GM21619 (cell line): Measurements from ENCODE around the gene MAPK6.
A peak's percentile ranks its signal among the peaks of the same experiment; 100 is the strongest.
"Not testable (repeated sequence)": the region's sequence is repeated elsewhere in the genome, so short reads cannot be mapped to it uniquely, and the experiment has no call there.

Experiments used
- ATAC-seq: cut with Tn5 transposase; IDR thresholded peaks from one replicate; pipeline ENCODE4 v1.9.1; 2021; ENCODE audit not compliant: unreplicated experiment

MAPK6 gene

DNA sequence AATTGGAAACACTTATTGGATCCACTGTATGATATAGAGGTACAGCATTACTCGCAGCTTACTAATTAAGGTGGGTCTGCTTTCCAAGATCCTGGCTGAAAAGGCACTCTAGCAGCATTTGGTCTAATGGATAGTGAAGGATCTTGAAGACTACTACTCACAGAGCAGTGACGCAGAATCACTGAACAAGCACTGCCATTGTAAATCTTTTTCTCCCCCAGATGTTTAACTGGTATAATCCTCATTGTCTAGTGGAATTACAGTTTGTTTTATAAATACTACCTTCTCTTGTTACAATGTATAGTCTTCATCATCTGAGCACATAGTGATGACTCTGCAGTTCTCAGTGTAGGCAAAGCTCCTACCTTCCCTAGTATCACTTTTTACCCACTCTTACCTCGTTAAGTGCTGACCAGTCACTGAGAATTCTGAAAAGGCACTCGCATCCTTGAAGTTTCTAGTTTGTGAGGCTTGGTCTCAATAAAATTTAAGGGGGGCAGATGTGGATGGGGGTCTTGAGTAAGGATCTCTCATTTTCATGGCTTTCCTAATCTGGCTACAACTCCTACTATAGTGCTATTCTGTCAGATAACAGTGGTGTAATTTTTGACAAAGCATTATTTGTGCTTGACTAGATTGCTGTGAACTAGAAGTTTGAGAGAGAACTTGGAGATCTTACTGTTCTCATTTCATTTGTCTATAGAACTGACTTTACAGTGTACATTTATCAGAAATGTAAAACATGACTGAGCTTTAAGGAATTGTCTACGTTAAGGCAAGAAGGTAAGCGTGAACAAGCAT, 23.2 kb downstream of the MAPK6 start:
- no peak for ATAC-seq

DNA sequence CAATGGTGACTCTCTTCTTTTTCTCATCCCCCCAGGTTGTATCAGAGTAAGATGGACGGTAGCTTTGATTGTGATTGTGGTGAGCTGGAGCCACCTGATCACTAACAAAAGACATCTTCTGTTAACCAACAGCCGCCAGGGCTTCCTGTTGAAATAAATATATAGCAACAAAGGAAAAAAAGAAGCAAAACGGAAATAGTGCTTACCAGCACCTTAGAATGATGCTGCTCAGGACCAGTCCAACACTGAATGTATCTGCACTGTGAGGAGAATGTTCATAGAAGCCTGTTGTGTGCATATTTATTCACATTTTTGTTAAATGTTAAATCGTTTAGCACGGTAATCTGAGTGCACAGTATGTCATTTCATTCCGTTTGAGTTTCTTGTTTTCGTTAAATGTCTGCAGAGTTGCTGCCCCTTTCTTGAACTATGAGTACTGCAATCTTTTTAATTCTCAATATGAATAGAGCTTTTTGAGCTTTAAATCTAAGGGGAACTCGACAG, 26.8 kb downstream of the MAPK6 start:
- ATAC-seq, result not testable (repeated sequence)

GRCh38 chr15:52046552-52046951, 27.5 kb downstream of the MAPK6 start:
- not testable (repeated sequence) for ATAC-seq

- no peak for ATAC-seq
Observed at GRCh38 chr15:52050416-52050815, 31.4 kb downstream of the MAPK6 start.

DNA sequence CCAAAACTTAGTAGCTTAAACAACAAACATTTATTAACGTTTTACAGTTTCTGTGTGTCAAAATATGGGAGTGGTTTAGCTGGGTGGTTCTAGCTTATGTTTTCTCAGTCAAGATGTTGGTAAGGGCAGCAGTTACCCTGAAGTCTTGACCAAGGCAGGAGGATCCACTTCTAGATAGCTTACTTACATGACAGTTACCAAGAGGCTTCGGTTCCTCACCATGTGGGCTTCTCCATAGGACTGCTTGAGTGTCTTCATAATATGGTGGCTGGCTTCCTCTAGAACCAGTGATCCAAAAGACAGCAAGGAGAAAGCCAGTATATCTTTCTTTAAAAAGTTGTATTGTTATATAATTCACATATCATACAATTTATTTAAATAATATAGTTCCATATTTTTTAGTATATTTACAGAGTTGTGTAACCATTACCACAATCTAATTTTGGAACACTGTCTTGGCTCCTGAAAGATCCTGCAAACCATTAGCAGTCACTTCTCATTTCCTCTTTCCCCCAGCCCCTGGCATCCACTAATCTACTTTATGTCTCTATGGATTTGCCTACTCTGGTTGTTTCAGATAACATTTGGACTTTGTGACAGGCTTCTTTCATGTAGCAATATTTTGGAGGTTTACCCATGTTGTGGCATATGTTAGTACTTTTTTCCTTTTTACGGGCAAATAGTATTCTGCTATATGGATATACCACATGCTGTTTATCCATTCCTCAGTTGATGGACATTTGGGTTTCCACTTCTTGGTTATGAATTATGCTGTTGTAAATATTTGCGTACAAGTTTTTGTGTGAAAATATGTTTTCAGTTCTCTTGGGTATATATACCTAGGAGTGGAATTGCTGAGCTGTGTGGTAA, 33.3 kb downstream of the MAPK6 start:
- no peak for ATAC-seq

- ATAC-seq, result no peak
Observed at GRCh38 chr15:52054381-52054780, 35.4 kb downstream of the MAPK6 start.

DNA sequence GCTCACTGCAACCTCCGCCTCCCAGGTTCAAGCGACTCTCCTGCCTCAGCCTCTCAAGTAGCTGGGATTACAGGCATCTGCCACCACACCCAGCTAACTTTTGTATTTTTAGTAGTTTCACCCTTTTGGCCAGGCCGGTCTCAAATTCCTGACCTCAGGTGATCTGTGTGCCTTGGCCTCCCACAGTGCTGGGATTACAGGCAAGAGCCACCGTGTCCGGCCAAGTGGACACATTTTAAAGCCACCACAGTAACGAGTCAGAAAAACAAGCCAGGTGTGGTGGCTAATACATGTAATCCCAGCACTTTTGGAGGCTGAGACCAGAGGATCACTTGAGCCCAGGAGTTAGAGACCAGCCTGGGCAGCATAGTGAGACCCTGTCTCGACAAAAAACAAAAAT, 35.8 kb downstream of the MAPK6 start:
- ATAC-seq, result not testable (repeated sequence)

- ATAC-seq, result no peak
Observed at GRCh38 chr15:52056001-52056400, 37.0 kb downstream of the MAPK6 start.

DNA sequence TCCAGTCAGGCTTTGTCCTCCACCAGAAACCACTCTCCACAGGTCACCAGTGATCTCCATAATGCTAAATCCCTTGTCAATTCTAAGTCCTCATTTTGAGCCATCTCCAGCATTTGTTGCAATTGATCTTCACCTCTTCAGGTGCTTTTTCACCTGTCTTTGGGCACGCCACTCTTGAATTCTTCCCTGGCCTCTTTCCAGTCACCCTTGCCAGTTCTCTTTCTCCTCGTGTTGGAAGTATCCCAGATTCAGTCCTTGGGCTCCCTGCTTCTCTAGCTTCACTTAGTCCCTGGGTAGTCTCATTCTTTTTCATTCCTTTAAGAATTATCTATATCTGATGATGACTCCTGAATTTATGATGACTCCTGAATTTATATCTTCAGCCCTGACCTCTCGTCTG, 37.5 kb downstream of the MAPK6 start:
- no peak for ATAC-seq

- no peak for ATAC-seq
Observed at GRCh38 chr15:52057996-52058395, 39.0 kb downstream of the MAPK6 start.

GRCh38 chr15:52060501-52060900, 41.5 kb downstream of the MAPK6 start:
- ATAC-seq, result no peak

DNA sequence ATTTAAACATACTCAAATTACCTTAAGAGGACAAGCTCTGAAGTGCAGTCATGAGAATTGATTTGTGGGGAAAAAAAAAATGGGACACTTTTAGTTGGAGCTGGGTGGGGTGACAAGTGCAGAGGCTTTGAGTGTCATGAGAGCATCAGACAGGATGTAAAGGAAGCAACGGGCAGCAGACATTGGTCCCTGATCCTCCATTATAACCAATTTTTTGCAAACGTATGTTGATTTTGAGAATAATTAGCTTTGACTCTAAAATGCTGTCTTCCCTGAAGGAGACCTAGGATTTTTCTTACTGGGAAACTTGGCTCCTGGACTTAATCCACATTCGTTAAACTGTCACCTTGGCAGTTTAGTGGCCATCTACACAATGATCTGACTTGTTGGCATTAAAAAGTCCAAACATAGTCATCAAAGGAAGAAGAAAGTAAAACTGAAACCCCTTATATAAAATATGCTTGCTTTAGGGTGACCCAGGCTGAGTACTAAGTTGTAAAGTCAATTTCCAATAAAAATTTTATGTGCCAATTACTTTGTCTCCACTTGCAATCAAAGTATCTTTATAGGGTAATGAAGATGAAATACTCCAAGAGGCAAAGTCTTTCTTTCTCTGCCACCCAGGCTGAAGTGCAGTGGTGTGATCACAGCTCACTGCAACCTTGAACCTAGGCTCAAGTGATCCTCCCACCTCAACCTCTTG, 48.0 kb downstream of the MAPK6 start:
- no peak for ATAC-seq

DNA sequence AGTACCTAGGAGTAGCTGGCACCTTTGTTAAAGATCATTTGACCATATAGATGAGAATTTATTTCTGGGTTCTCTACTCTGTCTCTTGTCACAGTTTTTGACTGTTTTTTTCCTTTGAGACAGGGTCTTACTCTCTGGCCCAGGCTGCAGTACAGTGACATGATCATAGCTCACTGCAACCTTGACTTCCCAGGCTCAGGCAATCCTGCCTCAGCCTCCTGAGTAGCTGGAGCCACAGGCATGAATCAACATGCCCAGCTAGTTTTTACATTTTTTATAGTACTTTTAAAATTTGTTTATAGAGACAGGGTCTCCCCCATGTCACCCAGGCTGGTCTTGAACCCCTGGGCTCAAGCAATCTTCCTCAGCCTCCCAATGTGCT, 48.5 kb downstream of the MAPK6 start:
- ATAC-seq, result no peak

- ATAC-seq, result no peak
Observed at GRCh38 chr15:52068004-52068615, 49.1 kb downstream of the MAPK6 start.

- ATAC-seq, result no peak
Observed at GRCh38 chr15:52069559-52069958, 50.5 kb downstream of the MAPK6 start.

DNA sequence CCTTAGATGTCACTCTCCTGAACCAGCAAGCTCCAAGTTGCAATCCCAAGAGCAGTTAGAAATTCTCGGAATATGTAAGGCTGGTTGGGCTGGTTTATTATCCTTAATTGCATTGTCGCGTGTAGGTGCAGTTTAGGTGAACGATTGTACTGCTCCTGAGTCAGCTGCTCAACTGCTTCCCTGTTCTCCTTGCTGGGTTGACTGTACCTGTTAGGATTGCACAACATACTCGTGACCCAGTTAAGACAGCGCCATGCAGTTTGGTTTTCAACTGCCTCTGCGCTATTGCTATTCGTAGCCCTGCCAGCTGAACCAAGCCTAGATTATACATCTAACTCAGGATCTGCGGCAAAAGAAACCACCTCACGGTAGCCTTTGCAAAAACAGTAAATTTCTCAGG, 52.6 kb downstream of the MAPK6 start:
- no peak for ATAC-seq

GRCh38 chr15:52076889-52077781, 58.1 kb downstream of the MAPK6 start:
- ATAC-seq, result peak; percentile 46

DNA sequence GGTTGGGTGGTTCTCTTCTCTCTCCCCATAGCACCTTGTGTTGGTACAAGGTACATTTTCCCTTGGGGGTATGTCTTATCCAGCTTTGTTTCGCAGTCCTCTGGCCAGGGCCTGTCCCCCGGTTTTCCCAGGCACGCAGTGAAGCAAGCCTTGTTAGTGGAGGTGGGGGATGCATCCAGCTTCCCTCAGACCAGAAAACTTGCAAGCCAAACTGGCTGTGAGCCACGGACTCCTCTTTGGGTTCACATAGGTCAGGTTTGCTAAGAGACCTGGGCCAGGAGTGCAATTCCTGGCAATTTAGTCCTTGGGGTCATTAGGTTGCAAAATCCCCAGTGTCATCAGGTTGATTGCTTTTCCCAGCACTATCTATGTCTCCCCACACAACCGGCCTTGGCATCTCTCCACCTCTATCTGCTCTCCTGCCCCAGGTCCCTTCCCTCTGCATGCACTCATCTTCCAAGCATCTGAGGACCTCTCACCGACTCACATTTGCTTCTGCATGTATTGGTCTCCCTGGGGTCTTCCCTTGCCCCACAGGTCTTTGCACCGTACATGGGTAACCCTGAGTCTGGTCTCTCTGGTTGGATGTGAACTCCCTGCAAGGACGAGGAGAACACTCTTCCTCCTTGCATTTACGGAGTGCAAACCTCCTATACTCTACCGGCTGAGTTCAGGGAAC, 59.3 kb downstream of the MAPK6 start:
- ATAC-seq, result no peak
